ACHN (cell line): ENCODE results near the gene GSG1L.
"Not testable (repeated sequence)": the region's sequence is repeated elsewhere in the genome, so short reads cannot be mapped to it uniquely, and the experiment has no call there.

Experiments used
- DNase-seq: peaks from one replicate; pipeline ENCODE4 v3.0.0-alpha.2; 2015
- in situ Hi-C: cut with HindIII; loops from 2 replicates; pipeline ENCODE4 v1.10.0; 2017; ENCODE audit warnings: low sequenced_read_pairs, low pct_ligation_motif_present, low pct_unique_long_range_greater_than_20kb

GSG1L gene

GRCh38 chr16:27973678-27974077 lies 89.8 kb downstream of the GSG1L start:
- no peak for DNase-seq
- in situ Hi-C loops: no loop called here

DNA sequence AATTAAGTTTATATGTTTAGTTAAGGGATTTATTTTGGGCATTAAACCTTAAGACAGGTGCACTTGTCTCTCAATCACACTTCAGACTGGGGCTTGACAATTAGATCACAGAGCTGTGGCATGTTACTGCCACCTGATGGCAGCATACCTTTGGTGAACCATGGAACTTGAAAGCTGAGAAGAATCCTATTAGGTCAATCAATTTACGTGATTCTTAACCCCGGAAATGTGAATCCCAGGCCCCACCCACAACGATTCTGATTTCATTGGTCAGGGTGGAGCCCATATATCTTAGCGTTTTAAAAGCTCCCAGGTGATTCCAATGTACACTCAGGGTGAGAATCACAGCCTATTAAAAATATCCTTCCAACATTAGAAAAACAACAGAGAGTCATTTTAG lies 91.0 kb downstream of the GSG1L start:
- peak; percentile 68 for DNase-seq
- in situ Hi-C loops: no loop called here

- in situ Hi-C loops: no loop called here
- no peak for DNase-seq
These were observed 93.9 kb downstream of the GSG1L start for GRCh38 chr16:27969574-27969973.

GRCh38 chr16:27967169-27967568 lies 96.3 kb downstream of the GSG1L start:
- DNase-seq: no peak
- in situ Hi-C loops: no loop called here

- in situ Hi-C loops: no loop called here
- no peak for DNase-seq
These were observed 96.8 kb downstream of the GSG1L start for GRCh38 chr16:27966756-27967155.

DNA sequence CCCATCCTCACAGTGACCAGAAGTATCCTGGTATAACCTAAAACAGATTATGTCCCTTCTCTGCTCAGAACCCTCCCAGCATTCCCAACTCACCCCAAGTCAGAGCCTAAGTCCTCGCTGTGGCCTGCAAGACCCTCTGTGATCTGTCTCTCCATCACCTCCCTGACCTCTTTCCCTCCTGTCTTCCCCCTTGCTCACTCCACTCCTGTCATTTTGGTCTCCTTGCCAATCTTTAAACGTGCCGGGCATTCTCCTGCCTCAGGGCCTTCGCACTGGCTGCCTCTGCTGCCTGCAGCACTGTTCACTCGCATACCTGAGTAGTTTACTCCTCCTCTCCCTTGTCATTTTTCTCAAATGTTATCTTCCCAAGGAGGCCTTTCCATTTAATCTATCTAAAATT lies 97.7 kb downstream of the GSG1L start:
- in situ Hi-C loops: no loop called here
- DNase-seq: no peak

GRCh38 chr16:27963471-27963965 lies 100.0 kb downstream of the GSG1L start:
- in situ Hi-C loops: no loop called here

GRCh38 chr16:27962197-27962596 lies 101.3 kb downstream of the GSG1L start:
- in situ Hi-C loops: no loop called here
- no peak for DNase-seq

More at GRCh38 chr16:27963471-27963965, 100.0 kb downstream of the GSG1L start:
- no peak for DNase-seq

DNA sequence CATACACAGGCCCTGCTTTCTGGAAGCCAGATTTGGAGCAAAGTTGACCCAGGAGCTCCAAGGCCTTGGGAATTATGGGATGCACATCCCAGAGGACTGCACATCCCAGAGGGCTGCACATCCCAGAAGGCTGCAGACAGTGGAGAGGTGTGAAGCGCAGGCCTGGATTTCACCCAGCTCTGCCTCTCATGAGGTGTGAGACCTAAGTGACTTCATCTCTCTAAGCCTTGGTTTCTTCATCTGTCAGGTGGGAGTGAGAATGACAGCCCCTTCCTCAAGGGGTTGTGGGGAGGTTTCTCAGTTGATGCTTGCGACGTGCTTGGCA lies 102.3 kb downstream of the GSG1L start:
- DNase-seq: no peak

GRCh38 chr16:27960619-27961295 lies 102.8 kb downstream of the GSG1L start:
- in situ Hi-C loops: no loop called here
- DNase-seq: no peak

More for the DNA sequence above, 102.3 kb downstream of the GSG1L start:
- in situ Hi-C loops: no loop called here

DNA sequence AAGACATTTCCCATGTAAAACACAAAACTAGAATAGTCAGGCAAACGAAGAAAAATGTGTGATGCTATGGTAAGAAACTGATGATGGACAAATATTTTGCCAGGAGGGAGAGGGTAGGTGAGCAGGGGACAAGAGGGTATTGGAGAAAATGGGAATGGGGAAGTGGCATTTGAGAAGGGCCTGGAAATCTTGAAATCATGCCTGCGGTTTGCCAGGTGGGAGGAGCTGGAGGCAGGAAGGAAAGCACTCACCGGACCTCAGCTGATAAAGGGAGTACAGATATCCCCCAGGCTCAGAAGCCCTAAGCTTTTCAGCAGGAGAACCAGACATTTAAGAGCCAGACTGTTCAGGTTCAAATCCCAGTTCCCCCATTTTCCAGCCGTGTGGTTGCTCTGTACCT lies 103.6 kb downstream of the GSG1L start:
- DNase-seq: no peak
- in situ Hi-C loops: no loop called here

DNA sequence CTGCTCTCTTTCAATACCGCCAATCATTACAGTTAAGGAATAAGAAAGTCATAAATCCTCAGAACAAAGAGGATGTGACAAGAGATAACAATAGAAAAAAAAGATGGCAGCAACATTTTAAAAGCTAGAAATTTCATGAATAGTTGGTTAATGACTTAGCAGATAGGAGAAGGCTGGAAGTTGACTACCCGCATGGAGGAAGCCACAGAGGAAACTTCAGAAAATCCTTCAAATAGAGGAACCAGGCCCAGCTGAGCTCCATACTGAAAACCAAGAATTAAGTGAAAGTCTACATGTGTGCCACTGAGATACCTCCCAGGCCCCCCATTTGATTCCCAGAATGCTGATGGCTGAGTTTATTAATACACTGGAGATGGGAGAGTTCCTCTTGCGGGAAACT lies 109.3 kb downstream of the GSG1L start:
- DNase-seq: no peak
- in situ Hi-C loops: no loop called here

DNA sequence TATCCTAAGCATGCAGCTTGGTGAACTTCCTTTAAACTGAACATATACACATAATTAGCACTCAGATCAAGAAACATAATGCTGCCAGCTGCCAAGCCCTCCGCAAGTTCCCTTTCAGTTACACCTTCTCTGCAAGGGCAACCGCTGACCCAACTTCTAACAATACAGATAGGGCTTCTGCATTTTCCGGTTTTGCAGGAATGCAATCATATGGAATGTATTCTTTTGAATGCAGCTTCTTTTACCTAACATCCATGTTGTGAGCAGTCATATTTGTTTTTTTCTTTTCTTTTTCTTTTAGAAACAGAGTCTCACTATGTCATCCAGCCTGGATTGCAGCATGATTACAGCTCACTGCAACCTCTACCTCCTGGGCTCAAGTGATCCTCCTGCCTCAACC lies 110.7 kb downstream of the GSG1L start:
- no peak for DNase-seq
- in situ Hi-C loops: no loop called here

- peak; percentile 67 for DNase-seq
- in situ Hi-C loops: no loop called here
These were observed 111.9 kb downstream of the GSG1L start for GRCh38 chr16:27951489-27952120.

DNA sequence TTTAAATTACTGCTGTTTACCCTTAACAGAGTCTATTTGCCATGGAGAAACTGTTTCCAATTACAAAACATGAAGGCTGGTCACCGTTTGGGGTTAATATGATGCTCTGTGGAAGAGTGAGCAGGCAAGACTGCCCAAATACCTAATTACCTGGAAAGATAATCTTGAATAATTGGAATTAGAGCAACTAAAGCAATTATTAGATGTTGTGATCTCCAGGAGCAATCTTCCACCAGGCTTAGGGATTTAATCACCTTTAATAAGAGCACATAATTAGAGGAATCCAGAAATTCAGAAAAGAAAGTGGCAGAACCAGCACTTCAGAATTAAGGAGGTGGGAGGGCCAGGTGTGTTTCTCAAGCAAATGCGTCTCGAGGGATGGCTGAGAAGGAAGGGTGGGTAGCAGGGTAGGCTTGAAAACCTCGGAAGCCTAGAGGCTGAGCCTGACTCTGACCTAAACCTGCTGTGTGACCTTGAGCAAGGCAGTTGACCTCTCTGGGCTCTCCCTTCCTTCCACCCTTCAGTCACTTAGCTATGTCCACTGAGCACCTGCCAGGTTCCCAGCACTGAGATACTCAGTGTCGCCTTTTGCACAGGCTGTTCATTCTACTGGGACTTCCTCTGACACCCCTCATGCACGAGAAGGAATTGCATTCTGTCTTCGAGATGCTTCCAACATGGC lies 113.2 kb downstream of the GSG1L start:
- DNase-seq: no peak
- in situ Hi-C loops: no loop called here

DNA sequence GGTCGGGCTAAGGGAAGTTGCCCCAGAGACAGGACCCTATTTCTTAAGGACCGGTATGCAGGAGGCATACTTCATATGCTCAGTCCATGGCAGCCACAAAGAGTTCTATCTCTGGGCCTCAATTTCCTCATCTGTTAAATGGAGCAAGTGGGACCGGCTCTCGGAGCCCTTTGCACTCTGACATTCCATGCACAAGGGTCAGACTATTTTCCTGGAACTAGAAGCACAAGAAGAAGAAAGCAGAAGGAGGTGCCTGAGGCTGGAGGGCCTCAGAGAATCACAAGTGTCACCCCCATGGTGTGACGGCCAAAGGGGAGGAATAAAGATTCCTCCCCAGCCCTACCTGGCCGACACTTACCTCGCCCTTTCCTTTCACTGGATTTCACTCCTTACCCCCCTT lies 115.8 kb downstream of the GSG1L start:
- in situ Hi-C loops: no loop called here
- no peak for DNase-seq

DNA sequence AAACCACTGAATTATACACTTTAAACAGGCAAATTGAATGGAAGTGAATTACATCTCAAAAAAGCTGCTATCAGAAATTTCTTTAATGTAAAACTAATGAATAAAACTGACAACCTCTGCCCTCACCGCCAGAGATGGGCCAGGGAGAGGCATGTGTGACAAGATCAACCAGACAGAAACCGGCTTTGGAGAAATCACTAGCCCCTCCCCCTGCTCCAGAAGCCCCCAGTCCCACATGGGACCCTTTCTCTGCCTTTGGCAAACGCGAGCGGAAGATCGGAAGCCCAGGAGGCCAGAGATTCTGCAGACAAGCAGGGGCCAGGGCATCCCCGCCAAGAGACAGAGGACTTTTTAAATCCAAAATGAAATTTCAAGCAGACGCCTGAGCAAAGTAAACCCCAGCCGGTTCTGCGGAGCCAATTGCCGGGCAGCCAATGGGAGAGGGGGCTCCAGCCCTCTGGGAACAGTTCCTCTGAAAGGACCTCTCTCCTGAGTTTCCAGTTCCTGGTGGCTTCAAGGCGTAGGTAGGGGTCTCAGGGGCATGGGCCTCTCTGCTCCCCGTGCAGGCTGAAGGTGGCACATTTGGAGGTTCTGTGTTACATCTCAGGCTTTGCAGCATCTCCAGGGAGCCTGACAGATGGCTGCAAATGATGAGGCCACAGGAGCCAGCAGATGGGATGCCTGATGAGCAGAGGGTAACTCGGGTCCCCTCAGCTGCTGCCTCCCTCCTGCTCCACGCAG lies 118.1 kb downstream of the GSG1L start:
- no peak for DNase-seq
- in situ Hi-C loops: no loop called here

- in situ Hi-C loops: no loop called here
- no peak for DNase-seq
These were observed 119.7 kb downstream of the GSG1L start for GRCh38 chr16:27943766-27944165.

GRCh38 chr16:27942071-27942470 lies 121.4 kb downstream of the GSG1L start:
- DNase-seq, in situ Hi-C loops: not testable (repeated sequence)
